HepG2 (cell line): ENCODE measurements around the gene ISOC2. TPM values are rescaled to one million over a fixed set of nuclear protein-coding genes. Genes with fewer than 3 reads are reported as not detected.

ENCODE experiments used
- ATAC-seq: fragments of 200-7000 bp; cut with Tn5 transposase; 3 replicates; pipeline ENCODE4 v1.9.1; 2020; ENCODE audit warnings: mild to moderate bottlenecking, moderate library complexity
- BruUV-seq: library from RNA; stranded (reverse); fragments of 400-500 nt; replicated peaks from 2 replicates; lab custom pipeline; 2021; lab: Mats Ljungman, UMichigan
- CTCF ChIA-PET: fragments of 300-600 bp; formaldehyde crosslinking; extraction: SDS; loops from one replicate; lab custom pipeline; 2021; ENCODE audit warnings: low total read pairs, inconsistent platforms, low intra/inter-chr PET ratio; lab: Yijun Ruan, JAX
- POLR2A ChIA-PET: fragments of 350-600 bp; sonication (Branson Sonifier 250); formaldehyde crosslinking; loops from one replicate; lab custom pipeline; 2020; ENCODE audit warnings: antibody characterized with exemption, inconsistent platforms; lab: Yijun Ruan, JAX
- DNase-seq: peaks from one replicate; pipeline ENCODE4 v3.0.0-alpha.2; 2015; ENCODE audit warnings: low spot score
- FAIRE-seq: peaks from 3 replicates; lab custom pipeline; 2011; peaks lifted over from hg19 to GRCh38; lab: Jason Lieb, UNC
- H2AFZ ChIP-seq: one replicate; pipeline ENCODE4 v1.6.1; 2011; ENCODE audit warnings: low read length, inconsistent platforms
- H3K27ac ChIP-seq: fragments of 300-600 bp; 3 replicates; pipeline ENCODE4 v1.8.0; 2011; ENCODE audit warnings: mixed run types, mild to moderate bottlenecking, mixed read lengths, low read length, inconsistent platforms; ENCODE audit not compliant: insufficient read depth; ENCODE audit errors: extremely low read length
- H3K27me3 ChIP-seq, 2 experiments: fragments of 200-600 bp in 1 of 2; 2 replicates in 1 of 2; 3 replicates in 1 of 2; pipeline versions ENCODE4 v1.6.0 to v1.8.0; 2011; ENCODE audit warnings: low read length in 2 of 2, mild to moderate bottlenecking in 2 of 2, moderate library complexity in 2 of 2, inconsistent platforms in 1 of 2; ENCODE audit not compliant: insufficient read depth in 2 of 2, control insufficient read depth in 1 of 2
- H3K36me3 ChIP-seq, 2 experiments: fragments of 200-600 bp in 1 of 2; replicated peaks in 1 of 2; 2 replicates in 1 of 2; 3 replicates in 1 of 2; pipeline versions ENCODE4 v1.5.1 to v1.8.0; 2011; ENCODE audit warnings: low read length in 2 of 2, inconsistent platforms in 1 of 2; ENCODE audit not compliant: insufficient read depth in 2 of 2, control insufficient read depth in 1 of 2
- H3K4me1 ChIP-seq: 2 replicates; pipeline ENCODE4 v1.5.1; 2012; ENCODE audit warnings: low read length, inconsistent platforms; ENCODE audit not compliant: insufficient read depth
- H3K4me2 ChIP-seq: 2 replicates; pipeline ENCODE4 v1.6.0; 2011; ENCODE audit warnings: low read depth, low read length, inconsistent platforms
- H3K4me3 ChIP-seq, 3 experiments: fragments of 200-600 bp in 1 of 3; sonication (generic), shearing (Covaris generic) in 1 of 3; replicated peaks in 1 of 3; 2 replicates each; pipeline ENCODE4 v1.5.1; 2011 to 2016; ENCODE audit warnings: low read length in 3 of 3, inconsistent platforms in 2 of 3, low read depth in 2 of 3, mild to moderate bottlenecking in 2 of 3, control low read depth in 1 of 3, mixed read lengths in 1 of 3; ENCODE audit not compliant: insufficient read depth in 1 of 3
- H3K79me2 ChIP-seq: one replicate; pipeline ENCODE4 v1.6.1; 2011; ENCODE audit warnings: low read length, inconsistent platforms; ENCODE audit not compliant: insufficient read depth
- H3K9ac ChIP-seq: 2 replicates; pipeline ENCODE4 v1.6.0; 2011; ENCODE audit warnings: mild to moderate bottlenecking, low read depth, low read length, inconsistent platforms; ENCODE audit not compliant: insufficient read depth
- H3K9me3 ChIP-seq: 2 replicates; pipeline ENCODE4 v1.5.1; 2012; ENCODE audit warnings: mild to moderate bottlenecking, low read length
- H4K20me1 ChIP-seq: 2 replicates; pipeline ENCODE4 v1.6.0; 2011; ENCODE audit warnings: inconsistent platforms, mild to moderate bottlenecking, low read length, moderate library complexity; ENCODE audit not compliant: insufficient read depth
- ARHGAP35 ChIP-seq: sonication (generic); formaldehyde crosslinking; IDR thresholded peaks from 2 replicates; pipeline ENCODE4 v1.9.0; 2022; ENCODE audit warnings: mild to moderate bottlenecking, inconsistent platforms, moderate library complexity, missing genetic modification reagents, borderline replicate concordance
- GTF3A ChIP-seq: sonication (generic); formaldehyde crosslinking; conservative IDR thresholded peaks from 2 replicates; pipeline ENCODE4 v1.4.0; 2020; ENCODE audit warnings: mild to moderate bottlenecking, missing genetic modification reagents
- HOXA5 ChIP-seq: sonication (generic); formaldehyde crosslinking; IDR thresholded peaks from 2 replicates; pipeline ENCODE4 v1.4.0; 2020; ENCODE audit warnings: missing genetic modification reagents
- NFE2L2 ChIP-seq: fragments of 150-350 bp; IDR thresholded peaks from 2 replicates; pipeline ENCODE4 v1.6.1; 2014; ENCODE audit warnings: low read length
- RARG ChIP-seq: sonication (generic); formaldehyde crosslinking; IDR thresholded peaks from 2 replicates; pipeline ENCODE4 v1.4.0; 2020; ENCODE audit warnings: low read depth, mild to moderate bottlenecking, missing genetic modification reagents
- SMAD1 ChIP-seq: sonication (generic); formaldehyde crosslinking; IDR thresholded peaks from 2 replicates; pipeline ENCODE4 v1.4.0; 2020; ENCODE audit warnings: missing genetic modification reagents, low read depth, mild to moderate bottlenecking, borderline replicate concordance
- ZNF263 ChIP-seq: sonication (generic); formaldehyde crosslinking; IDR thresholded peaks from 2 replicates; pipeline ENCODE4 v1.4.0; 2020; ENCODE audit warnings: missing genetic modification reagents
- ZNF619 ChIP-seq: sonication (generic); formaldehyde crosslinking; IDR thresholded peaks from 2 replicates; pipeline ENCODE4 v1.4.0; 2020; ENCODE audit warnings: mild to moderate bottlenecking, missing genetic modification reagents
- WGBS: methylation state at CpG from one replicate; pipeline ENCODE4 v1.1.6; 2017; ENCODE audit warnings: low lambda C conversion rate; 5-methylcytosine and 5-hydroxymethylcytosine counted together
- in situ Hi-C: cut with HindIII; loops from 2 replicates; pipeline ENCODE4 v1.10.0; 2017; ENCODE audit warnings: low pct_unique_long_range_greater_than_20kb; ENCODE audit not compliant: extremely low pct_ligation_motif_present
- intact Hi-C: fragments of 100-400 bp; cut with micrococcal nuclease; formaldehyde crosslinking; loops from one replicate; pipeline ENCODE4 v1.10.0; 2022; ENCODE audit not compliant: unreplicated experiment
- polyA plus RNA-seq, 8 experiments: library from polyadenylated mRNA; depleted of rRNA in 3 of 8; stranded (reverse) in 7 of 8; unstranded in 1 of 8; fragments of >200 nt; fragmentation: Illumina TruSeq in 4 of 8; extraction: Trizol in 4 of 8; gene quantifications; 2 replicates each; pipeline versions ENCODE4 v1.2.1 to v1.2.3, GENCODE V29; 2011 to 2016; ENCODE audit warnings: low read depth in 4 of 8, missing spikeins in 1 of 8, mixed read lengths in 1 of 8; ENCODE audit not compliant: insufficient read depth in 1 of 8
- total RNA-seq, 5 experiments: library from RNA; depleted of rRNA; stranded (reverse); fragments of >200 nt; fragmentation: Illumina TruSeq; extraction: Trizol; gene quantifications; 2 replicates each; pipeline ENCODE4 v1.2.3, GENCODE V29; 2016; ENCODE audit warnings: low read depth in 1 of 5

ISOC2 gene
- total and polyA plus RNA-seq, 2 of the 13 experiments (the other 11 are each of a cell fraction or from before 2014, with no cell fraction given) = 76.8 to 105 TPM

- no peak overlapping the region for H2AFZ ChIP-seq
- H3K27ac ChIP-seq = no peak overlapping the region
- peaks cover 0 to 17% of the 10 kb centered on the region in 2 experiments; a peak in 3 of 5 replicates for H3K27me3 ChIP-seq
- ATAC-seq (no peak), FAIRE-seq (no peak), DNase-seq (no peak)
- peaks cover 10% of the 10 kb centered on the region; the same call in 1 of the 2 replicates for H4K20me1 ChIP-seq
- H3K4me3 ChIP-seq = no peak overlapping the region
- CTCF ChIA-PET = no interaction called here
- TSS peak; percentile 27 for BruUV-seq
- H3K36me3 ChIP-seq = peaks cover 1 to 11% of the 10 kb centered on the region in 2 experiments; a peak in 4 of 5 replicates
- peaks cover 17% of the 10 kb centered on the region for H3K4me1 ChIP-seq
- WGBS = 86% methylated on average over 12 of the region's 12 CpGs
- POLR2A ChIA-PET = interaction anchor here (0.7 to 3.3 kb wide), 2 partner anchors 8 to 47 kb away, joined by 3 to 11 read pairs; partner anchors contain the start of genes ISOC2 and UBE2S
- intact Hi-C loops = no loop called here
- no peak overlapping the region for H3K4me2 ChIP-seq
- H3K9me3 ChIP-seq = no peaks in the 10 kb centered on the region
- TF ChIP-seq HOXA5 (CRISPR knock-in tag) (no peak), ARHGAP35 (CRISPR knock-in tag) (no peak), NFE2L2 (no peak), ZNF263 (peak; percentile 69; the same call in 1 of the 2 replicates), GTF3A (CRISPR knock-in tag) (no peak), ZNF619 (no peak), SMAD1 (CRISPR knock-in tag) (no peak), RARG (CRISPR knock-in tag) (no peak)
- TF ChIP-seq, all 625 proteins: peak for 1
- Histone ChIP-seq H3K9ac (no peak overlapping the region), H3K79me2 (peaks cover 4% of the 10 kb centered on the region)
- in situ Hi-C loops = no loop called here
Observed at GRCh38 chr19:55453511-55454260, 7.8 kb downstream of the ISOC2 start.
